A673 (cell line): ENCODE measurements around the gene ISL2.
A peak's percentile ranks its signal among the peaks of the same experiment; 100 is the strongest.

Experiments used
- EZH2 ChIP-seq: fragments of 200-600 bp; sonication (generic); IDR thresholded peaks from 2 replicates; pipeline ENCODE4 v1.6.1; 2017; ENCODE audit warnings: borderline replicate concordance, low read depth, mild to moderate bottlenecking, mixed read lengths, antibody characterized with exemption, low read length; ENCODE audit not compliant: poor library complexity, severe bottlenecking
- TF ChIP-seq, protein P1 (sequence below): fragments of 300-800, 200-600 bp; sonication (generic); conservative IDR thresholded peaks from 2 replicates; pipeline ENCODE4 v1.5.1; 2017; ENCODE audit warnings: low read depth, mild to moderate bottlenecking, antibody characterized with exemption, low read length, moderate library complexity, mixed read lengths

- TF ChIP-seq, protein P1, sequence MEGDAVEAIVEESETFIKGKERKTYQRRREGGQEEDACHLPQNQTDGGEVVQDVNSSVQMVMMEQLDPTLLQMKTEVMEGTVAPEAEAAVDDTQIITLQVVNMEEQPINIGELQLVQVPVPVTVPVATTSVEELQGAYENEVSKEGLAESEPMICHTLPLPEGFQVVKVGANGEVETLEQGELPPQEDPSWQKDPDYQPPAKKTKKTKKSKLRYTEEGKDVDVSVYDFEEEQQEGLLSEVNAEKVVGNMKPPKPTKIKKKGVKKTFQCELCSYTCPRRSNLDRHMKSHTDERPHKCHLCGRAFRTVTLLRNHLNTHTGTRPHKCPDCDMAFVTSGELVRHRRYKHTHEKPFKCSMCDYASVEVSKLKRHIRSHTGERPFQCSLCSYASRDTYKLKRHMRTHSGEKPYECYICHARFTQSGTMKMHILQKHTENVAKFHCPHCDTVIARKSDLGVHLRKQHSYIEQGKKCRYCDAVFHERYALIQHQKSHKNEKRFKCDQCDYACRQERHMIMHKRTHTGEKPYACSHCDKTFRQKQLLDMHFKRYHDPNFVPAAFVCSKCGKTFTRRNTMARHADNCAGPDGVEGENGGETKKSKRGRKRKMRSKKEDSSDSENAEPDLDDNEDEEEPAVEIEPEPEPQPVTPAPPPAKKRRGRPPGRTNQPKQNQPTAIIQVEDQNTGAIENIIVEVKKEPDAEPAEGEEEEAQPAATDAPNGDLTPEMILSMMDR = no peak
- TF ChIP-seq EZH2 = peak; percentile 34
These were observed 5.4 kb downstream of the ISL2 start for GRCh38 chr15:76342058-76342381.
